Activated B cell treated with CpG ODN at 0.5 μM for 24 hours (primary cell): ENCODE results near the gene HMGB1. TPM values are rescaled to one million over a fixed set of nuclear protein-coding genes. Genes with fewer than 3 reads are reported as not detected.

Experiments
- ATAC-seq: fragments of 200-7000 bp; cut with Tn5 transposase; one replicate; pipeline ENCODE4 v1.10.0; 2021; ENCODE audit warnings: low read depth, mild to moderate bottlenecking, moderate library complexity
- CTCF ChIA-PET: fragments of 350-600 bp; sonication (Branson Sonifier 250); formaldehyde crosslinking; loops from one replicate; lab custom pipeline; 2021; ENCODE audit warnings: antibody characterized with exemption; lab: Charles Lee
- POLR2A ChIA-PET: fragments of 350-600 bp; sonication (Branson Sonifier 250); formaldehyde crosslinking; loops from one replicate; lab custom pipeline; 2021; ENCODE audit warnings: antibody characterized with exemption; lab: Charles Lee
- DNase-seq: peaks from one replicate; pipeline ENCODE4 v3.0.0; 2022
- H3K27ac Mint-ChIP-seq: one replicate; pipeline ENCODE4 v1.8.0; 2020; ENCODE audit warnings: mixed read lengths
- H3K27me3 Mint-ChIP-seq: one replicate; pipeline ENCODE4 v1.8.0; 2021; ENCODE audit warnings: mixed read lengths
- H3K36me3 Mint-ChIP-seq: one replicate; pipeline ENCODE4 v1.8.0; 2021; ENCODE audit warnings: low read depth, mixed read lengths
- H3K4me1 Mint-ChIP-seq: one replicate; pipeline ENCODE4 v1.8.0; 2021; ENCODE audit warnings: mixed read lengths
- H3K4me3 Mint-ChIP-seq: one replicate; pipeline ENCODE4 v1.8.0; 2020; ENCODE audit warnings: mild to moderate bottlenecking, mixed read lengths
- H3K9me3 Mint-ChIP-seq: one replicate; pipeline ENCODE4 v1.8.0; 2020; ENCODE audit warnings: mixed read lengths
- CTCF ChIP-seq: fragments of 200-600 bp; IDR thresholded peaks from one replicate; pipeline ENCODE4 v1.8.0; 2022; ENCODE audit warnings: antibody characterized with exemption, mild to moderate bottlenecking
- intact Hi-C: fragments of 100-400 bp; cut with micrococcal nuclease; formaldehyde crosslinking; loops from one replicate; pipeline ENCODE4 v1.15.1; 2024
- total RNA-seq: library from RNA; stranded (reverse); gene quantifications from 2 replicates; pipeline ENCODE4 v1.2.3, GENCODE V29; 2022

HMGB1 gene
- total RNA-seq, 1 donor from 2014 or later = 338 TPM

GRCh38 chr13:30409886-30410704 is 55.6 kb downstream of the HMGB1 start:
- peak overlapping the region; percentile 46 for H3K27ac Mint-ChIP-seq
- POLR2A ChIA-PET = interaction anchor here (0.6 to 5.2 kb wide), 7 partner anchors 10 to 248 kb away, joined by 3 to 40 read pairs (median 3); partner anchors contain the start of gene UBE2L5
- no peaks in the 10 kb centered on the region for H3K27me3 Mint-ChIP-seq
- no peak for TF ChIP-seq CTCF
- DNase-seq (no peak), ATAC-seq (no peak)
- no peak overlapping the region for H3K4me3 Mint-ChIP-seq
- no peaks in the 10 kb centered on the region for H3K36me3 Mint-ChIP-seq
- peaks cover 67% of the 10 kb centered on the region for H3K4me1 Mint-ChIP-seq
- CTCF ChIA-PET = no interaction called here
- no peaks in the 10 kb centered on the region for H3K9me3 Mint-ChIP-seq
- intact Hi-C loops = loop anchor here (2.0 kb wide), 2 partner anchors 103 to 393 kb away; partner anchors contain the start of gene KATNAL1

GRCh38 chr13:30408319-30409101 is 57.2 kb downstream of the HMGB1 start:
- CTCF ChIA-PET = interaction anchor here (0.7 to 2.1 kb wide), 16 partner anchors 8 to 458 kb away, joined by 3 to 9 read pairs (median 4); partner anchors contain the start of gene UBE2L5
- POLR2A ChIA-PET = interaction anchor here (0.6 to 5.2 kb wide), 19 partner anchors 9 to 209 kb away, joined by 3 to 40 read pairs (median 6); partner anchors contain the start of genes HMGB1, UBE2L5 and USPL1
- no peaks in the 10 kb centered on the region for H3K9me3 Mint-ChIP-seq
- H3K27me3 Mint-ChIP-seq = no peaks in the 10 kb centered on the region
- no peak for TF ChIP-seq CTCF
- peaks cover 53% of the 10 kb centered on the region for H3K4me1 Mint-ChIP-seq
- intact Hi-C loops = loop anchor here (1.0 to 2.0 kb wide), 13 partner anchors 13 to 394 kb away; partner anchors contain the start of genes KATNAL1, UBE2L5 and USPL1
- peak; percentile 85 for DNase-seq
- ATAC-seq = peak; percentile 94
- peak overlapping the region; percentile 62 for H3K4me3 Mint-ChIP-seq
- H3K27ac Mint-ChIP-seq = peak overlapping the region; percentile 79
- no peaks in the 10 kb centered on the region for H3K36me3 Mint-ChIP-seq

GRCh38 chr13:30406779-30407416 is 58.8 kb downstream of the HMGB1 start:
- H3K4me3 Mint-ChIP-seq = no peak overlapping the region
- H3K27me3 Mint-ChIP-seq = no peaks in the 10 kb centered on the region
- intact Hi-C loops = no loop called here
- H3K27ac Mint-ChIP-seq = peak overlapping the region; percentile 74
- H3K36me3 Mint-ChIP-seq = no peaks in the 10 kb centered on the region
- CTCF ChIA-PET = interaction anchor here (0.9 to 2.5 kb wide), 14 partner anchors 12 to 275 kb away, joined by 3 to 10 read pairs (median 4); partner anchors contain the start of gene UBE2L5
- ATAC-seq (no peak), DNase-seq (no peak)
- POLR2A ChIA-PET = interaction anchor here (1.0 to 5.2 kb wide), 6 partner anchors 12 to 58 kb away, joined by 8 to 40 read pairs (median 14); partner anchors contain the start of genes HMGB1 and UBE2L5
- no peaks in the 10 kb centered on the region for H3K9me3 Mint-ChIP-seq
- no peak for TF ChIP-seq CTCF
- H3K4me1 Mint-ChIP-seq = peaks cover 38% of the 10 kb centered on the region

Other genes starting within 250 kb of the HMGB1 start
- gene KATNAL1, start 158.4 kb downstream of the HMGB1 start, total RNA-seq = 11.6 and 13.4 TPM in 2 replicates
- gene UBE2L5, start 43.4 kb downstream of the HMGB1 start, total RNA-seq = 0.24 and 0.42 TPM in 2 replicates
- gene USPL1, start 152.0 kb upstream of the HMGB1 start, total RNA-seq = 29.1 and 33.6 TPM in 2 replicates